Stimulated activated naive B cell treated with anti-CD40 and anti-IgM and Interleukin-4, amounts not matched to agents 10 μg/mL and 1 μg/mL and 100 μg/mL, for 72 hours (primary cell): Measurements from ENCODE around the gene PADI3.

ENCODE experiments used
- ATAC-seq, 2 donors: fragments of 150-1000 bp; cut with Tn5 transposase; replicated peaks; 2 replicates each; pipeline ENCODE4 v1.10.0; 2021; ENCODE audit warnings: moderate library complexity in 1 of 2
- DNase-seq: peaks from one replicate; pipeline ENCODE4 v3.0.0; 2021
- H3K27ac Mint-ChIP-seq: one replicate; pipeline ENCODE4 v1.8.0; 2022; ENCODE audit warnings: mild to moderate bottlenecking, mixed read lengths
- H3K27me3 Mint-ChIP-seq, 2 donors: one replicate each; pipeline ENCODE4 v1.8.0; 2022; ENCODE audit warnings: mixed read lengths in 2 of 2
- H3K36me3 Mint-ChIP-seq, 2 donors: one replicate each; pipeline ENCODE4 v1.8.0; 2022; ENCODE audit warnings: mixed read lengths in 2 of 2, mild to moderate bottlenecking in 1 of 2
- H3K4me1 Mint-ChIP-seq, 2 donors: one replicate each; pipeline ENCODE4 v1.8.0; 2022; ENCODE audit warnings: mixed read lengths in 2 of 2, mild to moderate bottlenecking in 1 of 2
- H3K4me3 Mint-ChIP-seq, 2 donors: one replicate each; pipeline ENCODE4 v1.8.0; 2022; ENCODE audit warnings: mild to moderate bottlenecking in 2 of 2, mixed read lengths in 2 of 2, moderate library complexity in 1 of 2
- H3K9me3 Mint-ChIP-seq, 2 donors: one replicate each; pipeline ENCODE4 v1.8.0; 2022; ENCODE audit warnings: mixed read lengths in 2 of 2, mild to moderate bottlenecking in 1 of 2

PADI3 gene

GRCh38 chr1:17304151-17304825 lies 55.4 kb downstream of the PADI3 start:
- Mint-ChIP-seq H3K4me3 (no peak overlapping the region), H3K27ac (no peak overlapping the region), H3K4me1 (no peaks in the 10 kb centered on the region), H3K36me3 (peaks cover 6% of the 10 kb centered on the region in 2 donors), H3K9me3 (peaks cover 11 to 15% of the 10 kb centered on the region in 2 donors), H3K27me3 (peaks cover 15 to 42% of the 10 kb centered on the region in 2 donors)
- ATAC-seq (no peak), DNase-seq (no peak)

GRCh38 chr1:17304826-17305175 lies 55.9 kb downstream of the PADI3 start:
- DNase-seq: no peak
- Mint-ChIP-seq H3K9me3 (peaks cover 11 to 12% of the 10 kb centered on the region in 2 donors), H3K27me3 (peaks cover 17 to 47% of the 10 kb centered on the region in 2 donors), H3K36me3 (peaks cover 6% of the 10 kb centered on the region in 2 donors), H3K27ac (no peak overlapping the region), H3K4me3 (no peak overlapping the region), H3K4me1 (no peaks in the 10 kb centered on the region)
- no peak for ATAC-seq

GRCh38 chr1:17305576-17306095 lies 56.7 kb downstream of the PADI3 start:
- DNase-seq (no peak), ATAC-seq (no peak)
- Mint-ChIP-seq H3K27me3 (peaks cover 25 to 55% of the 10 kb centered on the region in 2 donors), H3K27ac (no peak overlapping the region), H3K4me3 (no peak overlapping the region), H3K4me1 (no peaks in the 10 kb centered on the region), H3K36me3 (peaks cover 6% of the 10 kb centered on the region in 2 donors), H3K9me3 (peaks cover 11 to 12% of the 10 kb centered on the region in 2 donors)

DNA sequence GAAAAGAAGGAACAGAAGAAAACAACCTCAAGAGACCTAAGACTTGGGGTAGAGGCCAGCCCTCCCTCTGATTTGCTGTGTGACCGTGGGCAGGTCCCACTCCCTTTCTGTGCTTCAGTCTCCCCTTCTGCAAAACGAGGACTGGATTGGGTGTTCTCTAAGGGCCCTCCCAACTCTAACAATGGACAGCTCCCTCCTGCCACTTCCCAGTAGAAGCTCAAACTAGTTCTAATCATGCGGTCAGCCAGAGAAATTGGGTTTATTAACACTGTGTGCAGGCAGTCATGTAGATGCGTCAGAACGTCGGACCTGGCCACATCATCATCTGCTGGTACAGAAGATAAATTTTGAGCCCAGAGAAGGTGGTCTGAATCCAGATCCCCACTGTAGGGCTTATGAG lies 57.5 kb downstream of the PADI3 start:
- H3K4me1 Mint-ChIP-seq: no peaks in the 10 kb centered on the region
- H3K9me3 Mint-ChIP-seq: peaks cover 11 to 12% of the 10 kb centered on the region in 2 donors
- no peak for DNase-seq
- no peak for ATAC-seq
- no peak overlapping the region for H3K27ac Mint-ChIP-seq
- H3K4me3 Mint-ChIP-seq: no peak overlapping the region
- H3K27me3 Mint-ChIP-seq: peaks cover 25 to 55% of the 10 kb centered on the region in 2 donors
- peaks cover 6% of the 10 kb centered on the region in 2 donors for H3K36me3 Mint-ChIP-seq

GRCh38 chr1:17306921-17307320 lies 58.0 kb downstream of the PADI3 start:
- no peak overlapping the region for H3K4me3 Mint-ChIP-seq
- peaks cover 7 to 9% of the 10 kb centered on the region in 2 donors for H3K9me3 Mint-ChIP-seq
- peaks cover 25 to 55% of the 10 kb centered on the region in 2 donors for H3K27me3 Mint-ChIP-seq
- no peak for ATAC-seq
- no peak for DNase-seq
- H3K27ac Mint-ChIP-seq: no peak overlapping the region
- H3K36me3 Mint-ChIP-seq: peaks cover 3 to 4% of the 10 kb centered on the region in 2 donors
- H3K4me1 Mint-ChIP-seq: no peaks in the 10 kb centered on the region

DNA sequence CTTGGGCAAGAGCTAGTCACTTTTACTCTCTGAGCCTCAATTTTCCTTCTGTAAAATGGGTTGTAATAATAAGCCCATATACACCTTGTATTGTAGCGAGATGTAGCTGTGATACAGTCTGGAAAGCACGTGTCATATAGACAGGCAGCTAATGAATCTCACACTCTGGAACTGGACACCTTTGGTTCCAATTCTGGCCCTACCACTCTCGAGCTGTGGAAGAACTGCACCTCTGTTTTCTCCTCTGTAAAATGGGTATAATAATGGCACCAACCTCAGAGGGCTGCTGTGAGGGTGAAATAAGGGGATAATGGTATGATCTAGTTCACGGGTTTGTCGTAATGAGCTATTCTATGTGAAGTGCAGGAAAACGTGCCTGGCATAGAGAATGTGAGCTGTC lies 58.4 kb downstream of the PADI3 start:
- ATAC-seq (no peak), DNase-seq (no peak)
- Mint-ChIP-seq H3K27me3 (peaks cover 25 to 57% of the 10 kb centered on the region in 2 donors), H3K27ac (no peak overlapping the region), H3K4me1 (no peaks in the 10 kb centered on the region), H3K4me3 (no peak overlapping the region), H3K9me3 (peaks cover 3 to 5% of the 10 kb centered on the region in 2 donors), H3K36me3 (no peaks in the 10 kb centered on the region)

DNA sequence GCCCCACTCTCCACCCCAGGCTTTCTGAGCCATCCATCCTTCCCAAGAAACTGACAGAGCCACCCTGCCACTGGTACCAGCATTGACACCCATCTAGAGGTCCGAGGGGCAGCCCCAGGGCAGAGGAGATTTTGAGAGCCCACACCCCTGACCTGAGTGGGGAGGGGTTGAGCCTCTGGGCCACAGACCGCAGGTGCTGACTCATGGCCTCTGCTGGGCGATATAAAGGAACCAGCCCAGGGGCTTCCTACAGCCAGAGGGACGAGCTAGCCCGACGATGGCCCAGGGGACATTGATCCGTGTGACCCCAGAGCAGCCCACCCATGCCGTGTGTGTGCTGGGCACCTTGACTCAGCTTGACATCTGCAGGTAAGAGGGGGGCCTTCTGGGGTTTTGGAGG lies 59.0 kb downstream of the PADI3 start, which contains the start of gene PADI4:
TSS of gene PADI4 (plus strand) at position 252 of the 400 bp plus-strand sequence. CDS start at position 278, 26 bp downstream.
- H3K36me3 Mint-ChIP-seq: no peaks in the 10 kb centered on the region
- no peak within 1 kb of the TSS for H3K4me3 Mint-ChIP-seq
- H3K27ac Mint-ChIP-seq: no peak within 1 kb of the TSS
- peaks cover 29 to 60% of the 10 kb centered on the region in 2 donors for H3K27me3 Mint-ChIP-seq
- H3K9me3 Mint-ChIP-seq: peaks cover under 1% of the 10 kb centered on the region in 2 donors
- DNase-seq (no peak), ATAC-seq (no peak)
- no peaks in the 10 kb centered on the region for H3K4me1 Mint-ChIP-seq

- Mint-ChIP-seq H3K4me1 (no peaks in the 10 kb centered on the region), H3K4me3 (no peak overlapping the region), H3K27ac (no peak overlapping the region), H3K27me3 (peaks cover 29 to 58% of the 10 kb centered on the region in 2 donors), H3K9me3 (no peaks in the 10 kb centered on the region), H3K36me3 (no peaks in the 10 kb centered on the region)
- ATAC-seq (no peak), DNase-seq (no peak)
Measured at GRCh38 chr1:17308593-17308992, 59.7 kb downstream of the PADI3 start.

GRCh38 chr1:17309426-17310067 lies 60.6 kb downstream of the PADI3 start:
- Mint-ChIP-seq H3K27ac (no peak overlapping the region), H3K36me3 (no peaks in the 10 kb centered on the region), H3K4me3 (no peak overlapping the region), H3K9me3 (no peaks in the 10 kb centered on the region), H3K27me3 (peaks cover 29 to 58% of the 10 kb centered on the region in 2 donors), H3K4me1 (no peaks in the 10 kb centered on the region)
- ATAC-seq (no peak), DNase-seq (no peak)

DNA sequence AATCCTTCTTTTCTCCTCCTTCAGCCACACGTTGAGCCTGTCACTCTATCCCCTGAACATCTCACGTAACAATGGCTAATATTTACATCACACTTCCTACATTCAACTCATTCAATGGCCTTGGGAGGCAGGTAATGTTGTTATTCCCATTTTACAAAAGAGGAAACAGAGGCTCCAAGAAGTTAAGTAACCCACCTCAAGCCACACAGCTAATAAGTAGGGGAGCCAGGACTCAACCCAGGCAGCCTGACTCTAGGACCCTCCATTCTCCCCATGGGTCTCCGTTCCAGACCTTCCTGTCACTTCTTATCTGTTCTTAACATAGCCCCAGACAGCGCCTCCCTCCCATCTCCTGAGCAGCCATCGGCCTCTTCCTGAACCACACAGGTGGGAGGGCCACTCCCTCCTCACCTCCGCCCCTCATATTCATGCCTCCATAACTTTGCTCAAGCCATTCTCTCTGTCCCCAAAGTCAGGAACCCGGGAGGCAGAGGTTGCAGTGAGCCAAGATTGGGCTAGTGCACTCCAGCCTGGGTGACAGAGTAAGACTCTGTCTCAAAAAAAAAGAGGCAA lies 61.3 kb downstream of the PADI3 start:
- Mint-ChIP-seq H3K4me3 (no peak overlapping the region), H3K36me3 (no peaks in the 10 kb centered on the region), H3K4me1 (no peaks in the 10 kb centered on the region), H3K27ac (no peak overlapping the region), H3K27me3 (peaks cover 32 to 56% of the 10 kb centered on the region in 2 donors), H3K9me3 (no peaks in the 10 kb centered on the region)
- ATAC-seq: no peak
- DNase-seq: no peak

GRCh38 chr1:17313530-17314309 lies 64.8 kb downstream of the PADI3 start:
- no peaks in the 10 kb centered on the region for H3K4me1 Mint-ChIP-seq
- H3K36me3 Mint-ChIP-seq: no peaks in the 10 kb centered on the region
- DNase-seq (no peak), ATAC-seq (no peak)
- peaks cover 25 to 31% of the 10 kb centered on the region in 2 donors for H3K27me3 Mint-ChIP-seq
- peak overlapping the region; percentile 10 for H3K27ac Mint-ChIP-seq
- no peaks in the 10 kb centered on the region for H3K9me3 Mint-ChIP-seq
- H3K4me3 Mint-ChIP-seq: no peak overlapping the region

DNA sequence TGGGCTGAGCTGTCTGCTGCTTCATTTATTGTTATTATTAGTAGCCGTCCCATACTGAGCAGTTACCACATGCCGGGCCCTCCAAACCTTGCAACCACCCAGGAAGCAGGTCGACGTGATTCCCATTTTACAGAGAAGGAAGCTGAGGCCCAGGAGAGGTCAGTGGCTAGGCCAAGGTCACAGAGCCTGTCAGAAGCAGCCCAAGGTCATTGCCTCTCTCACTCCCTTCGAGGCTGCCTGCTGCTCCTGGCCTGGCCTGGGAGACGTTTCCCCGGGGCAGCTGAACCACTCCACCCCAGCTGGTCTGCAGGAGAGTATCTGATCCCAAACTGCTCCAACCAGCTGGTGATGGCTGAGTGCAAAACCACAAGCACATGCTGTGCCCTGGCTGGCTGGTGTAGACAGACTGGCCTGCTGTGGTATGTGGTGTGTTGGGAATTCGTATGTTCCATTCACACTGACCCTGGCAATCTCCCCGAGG lies 65.6 kb downstream of the PADI3 start:
- Mint-ChIP-seq H3K4me3 (no peak overlapping the region), H3K36me3 (no peaks in the 10 kb centered on the region), H3K4me1 (no peaks in the 10 kb centered on the region), H3K9me3 (no peaks in the 10 kb centered on the region), H3K27me3 (peaks cover 19 to 26% of the 10 kb centered on the region in 2 donors), H3K27ac (no peak overlapping the region)
- ATAC-seq (no peak), DNase-seq (no peak)

GRCh38 chr1:17315542-17316130 lies 66.7 kb downstream of the PADI3 start:
- no peaks in the 10 kb centered on the region for H3K36me3 Mint-ChIP-seq

DNA sequence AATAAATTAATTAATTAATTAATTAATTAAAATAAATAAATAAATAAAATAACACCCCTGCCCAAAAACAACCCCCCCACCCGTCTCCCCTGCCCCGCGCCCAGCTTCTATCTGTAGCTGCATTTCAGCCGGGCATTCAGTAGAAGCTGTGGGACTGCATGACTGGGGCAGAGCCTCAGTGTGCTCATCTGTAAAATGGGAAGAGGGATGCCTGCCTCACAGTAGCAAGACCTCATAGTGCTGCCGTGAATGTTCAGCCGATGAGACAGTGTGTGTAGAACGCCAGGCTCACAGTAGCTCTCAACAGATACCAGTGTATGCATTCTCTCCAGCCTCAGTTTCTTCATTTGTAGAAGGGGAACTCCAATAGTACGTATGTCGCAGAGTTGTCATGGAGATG lies 67.8 kb downstream of the PADI3 start:
- Mint-ChIP-seq H3K4me3 (no peak overlapping the region), H3K9me3 (peaks cover 0 to 1% of the 10 kb centered on the region in 2 donors), H3K4me1 (no peaks in the 10 kb centered on the region), H3K27ac (no peak overlapping the region), H3K36me3 (no peaks in the 10 kb centered on the region), H3K27me3 (peaks cover 9 to 19% of the 10 kb centered on the region in 2 donors)
- ATAC-seq (no peak), DNase-seq (no peak)

More at GRCh38 chr1:17315542-17316130, 66.7 kb downstream of the PADI3 start:
- H3K27ac Mint-ChIP-seq: no peak overlapping the region
- no peak overlapping the region for H3K4me3 Mint-ChIP-seq
- no peak for DNase-seq
- peaks cover 9 to 16% of the 10 kb centered on the region in 2 donors for H3K27me3 Mint-ChIP-seq
- no peaks in the 10 kb centered on the region for H3K4me1 Mint-ChIP-seq
- no peaks in the 10 kb centered on the region for H3K9me3 Mint-ChIP-seq
- no peak for ATAC-seq
